RWPE2 (cell line): ENCODE measurements around the gene STAG3.
A peak's percentile ranks its signal among the peaks of the same experiment; 100 is the strongest.

ENCODE experiments used
- ATAC-seq: fragments of 200-7000 bp; cut with Tn5 transposase; 3 replicates; pipeline ENCODE4 v1.9.1; 2021; ENCODE audit warnings: low read depth
- DNase-seq: peaks from one replicate; pipeline ENCODE4 v3.0.0-alpha.2; 2020; ENCODE audit warnings: low spot score
- H3K27ac ChIP-seq: fragments of 450-650 bp; 2 replicates; pipeline ENCODE4 v1.5.1; 2017; ENCODE audit warnings: mild to moderate bottlenecking; ENCODE audit not compliant: poor library complexity, severe bottlenecking
- H3K27me3 ChIP-seq: fragments of 250-450 bp; sonication (Bioruptor Pico); 2 replicates; pipeline ENCODE4 v1.5.1; 2021; ENCODE audit warnings: mild to moderate bottlenecking, moderate library complexity; ENCODE audit not compliant: insufficient read depth, poor library complexity, severe bottlenecking
- H3K36me3 ChIP-seq: fragments of 250-450 bp; sonication (Bioruptor Pico); 2 replicates; pipeline ENCODE4 v1.5.1; 2020; ENCODE audit warnings: low read depth, mild to moderate bottlenecking, moderate library complexity
- H3K4me1 ChIP-seq: fragments of 250-450 bp; sonication (Bioruptor Pico); 2 replicates; pipeline ENCODE4 v1.5.1; 2021; ENCODE audit warnings: mild to moderate bottlenecking, moderate library complexity; ENCODE audit not compliant: insufficient read depth, poor library complexity, severe bottlenecking
- H3K4me3 ChIP-seq: fragments of 250-450 bp; sonication (Bioruptor Pico); 2 replicates; pipeline ENCODE4 v1.5.1; 2021; ENCODE audit warnings: mild to moderate bottlenecking, moderate library complexity; ENCODE audit not compliant: severe bottlenecking
- H3K9me3 ChIP-seq: fragments of 250-450 bp; sonication (Bioruptor Pico); 2 replicates; pipeline ENCODE4 v1.5.1; 2021; ENCODE audit warnings: mild to moderate bottlenecking, moderate library complexity; ENCODE audit not compliant: severe bottlenecking
- CTCF ChIP-seq: fragments of 450-650 bp; IDR thresholded peaks from one replicate; pipeline ENCODE4 v1.5.1; 2017; ENCODE audit warnings: mild to moderate bottlenecking, moderate library complexity; ENCODE audit not compliant: poor library complexity, severe bottlenecking

Gene STAG3

DNA sequence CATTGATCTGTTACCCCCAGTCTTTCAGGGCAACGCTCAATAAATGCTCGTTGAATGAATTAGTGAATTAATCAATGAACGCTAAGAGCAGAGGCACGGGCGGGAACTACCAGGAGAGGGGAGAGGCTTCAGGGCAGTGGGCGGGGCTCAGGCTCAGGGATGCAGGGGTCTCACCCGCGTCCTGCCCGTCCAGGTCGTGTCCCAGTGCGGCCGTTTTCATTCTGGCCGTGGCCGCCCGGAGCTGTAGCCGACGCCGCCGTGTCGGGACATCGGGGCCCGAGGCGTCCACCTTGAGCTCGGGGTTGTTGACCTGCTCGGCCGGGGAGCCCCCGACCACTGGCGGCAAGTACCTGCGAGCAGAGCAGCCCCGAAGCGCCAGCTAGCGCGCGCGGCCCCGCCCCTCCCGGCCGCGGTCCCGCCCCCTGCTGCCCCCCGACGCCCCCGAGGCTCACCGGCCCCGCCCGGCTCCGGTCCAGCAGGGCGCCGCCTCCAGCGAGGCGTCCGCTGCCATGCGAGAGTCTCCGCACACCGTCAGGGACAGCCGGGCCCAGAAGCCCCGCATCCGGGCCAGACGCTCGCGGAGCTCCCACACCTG is 6.5 kb upstream of the STAG3 start:
- TF ChIP-seq CTCF = no peak
- peak; percentile 38; the same call in 2 of the 3 replicates for ATAC-seq
- H3K4me3 ChIP-seq = peak overlapping the region; percentile 28
- no peaks in the 10 kb centered on the region for H3K27me3 ChIP-seq
- no peak overlapping the region for H3K27ac ChIP-seq
- peaks cover 6% of the 10 kb centered on the region for H3K4me1 ChIP-seq
- no peaks in the 10 kb centered on the region for H3K9me3 ChIP-seq
- DNase-seq = no peak
- no peaks in the 10 kb centered on the region for H3K36me3 ChIP-seq

DNA sequence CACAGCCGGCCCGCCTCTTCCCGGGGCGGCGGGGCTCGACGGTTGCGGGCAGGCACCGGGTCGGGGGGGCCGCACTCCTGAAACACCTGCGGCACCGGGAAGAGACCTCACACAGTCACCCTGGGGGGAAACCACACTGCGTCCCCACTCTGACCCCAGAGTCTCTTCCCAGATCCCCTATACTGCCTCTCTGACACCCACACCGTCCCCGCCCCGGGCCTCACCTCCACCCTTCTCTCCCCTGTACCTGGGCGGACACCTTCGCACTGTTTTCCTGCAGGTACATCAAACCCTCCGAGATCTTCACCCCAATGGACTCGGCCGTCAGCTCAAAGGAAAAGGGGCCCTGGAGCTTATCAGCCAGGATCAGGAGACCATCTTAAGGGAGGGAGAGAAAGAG is 5.9 kb upstream of the STAG3 start:
- H3K4me1 ChIP-seq = peaks cover 10% of the 10 kb centered on the region
- TF ChIP-seq CTCF = no peak
- no peaks in the 10 kb centered on the region for H3K27me3 ChIP-seq
- DNase-seq (no peak), ATAC-seq (no peak)
- H3K4me3 ChIP-seq = peak overlapping the region; percentile 28
- no peaks in the 10 kb centered on the region for H3K9me3 ChIP-seq
- no peaks in the 10 kb centered on the region for H3K36me3 ChIP-seq
- H3K27ac ChIP-seq = no peak overlapping the region

DNA sequence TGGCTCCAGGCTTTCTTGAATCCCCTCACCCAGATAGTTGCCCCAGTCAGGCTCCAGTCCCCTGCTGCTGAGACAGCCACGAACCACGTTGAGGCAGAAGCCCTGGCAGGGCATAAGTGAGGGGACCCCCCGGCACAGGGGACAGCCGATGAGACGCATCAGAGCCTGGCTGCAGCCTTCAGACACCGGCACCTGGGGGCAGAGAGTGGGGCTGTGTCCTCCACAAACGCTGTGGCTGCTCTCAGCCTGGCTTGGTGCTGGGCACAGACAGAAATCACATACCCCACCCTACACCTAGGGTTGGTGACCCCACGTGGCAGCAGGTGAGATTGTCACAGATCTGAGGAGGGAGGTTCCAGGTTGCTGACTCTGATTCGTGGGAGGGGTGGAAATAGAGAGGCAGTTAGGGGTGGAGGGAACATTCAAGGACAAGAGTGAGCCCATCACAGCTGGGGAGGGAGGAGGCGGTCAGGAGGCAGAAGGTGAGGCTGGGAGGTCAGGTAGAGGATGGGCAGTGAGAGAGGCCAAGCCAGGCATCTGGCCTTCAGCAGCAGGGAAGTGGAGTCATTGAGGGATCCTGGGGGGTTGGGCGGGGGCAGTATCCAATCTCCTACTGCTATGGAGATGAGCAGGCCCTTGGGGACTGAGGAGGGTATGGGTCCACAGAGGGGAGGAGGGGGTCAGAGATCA is 3.8 kb upstream of the STAG3 start:
- TF ChIP-seq CTCF = no peak
- H3K36me3 ChIP-seq = no peaks in the 10 kb centered on the region
- H3K4me1 ChIP-seq = peaks cover 4% of the 10 kb centered on the region
- DNase-seq (no peak), ATAC-seq (no peak)
- H3K4me3 ChIP-seq = no peak overlapping the region
- no peaks in the 10 kb centered on the region for H3K9me3 ChIP-seq
- H3K27me3 ChIP-seq = no peaks in the 10 kb centered on the region
- H3K27ac ChIP-seq = no peak overlapping the region

- no peak for DNase-seq
- Histone ChIP-seq H3K4me1 (peaks cover 4% of the 10 kb centered on the region), H3K27ac (no peak overlapping the region)
Observed at GRCh38 chr7:100174582-100174981, 3.1 kb upstream of the STAG3 start.

More at GRCh38 chr7:100174582-100174981, 3.1 kb upstream of the STAG3 start:
- H3K4me3 ChIP-seq = no peak overlapping the region
- H3K36me3 ChIP-seq = no peaks in the 10 kb centered on the region
- ATAC-seq = no peak
- H3K27me3 ChIP-seq = no peaks in the 10 kb centered on the region
- no peaks in the 10 kb centered on the region for H3K9me3 ChIP-seq
- TF ChIP-seq CTCF = no peak
